Uterus (tissue), 4 donors: ENCODE data around the gene IFT57. TPM values are rescaled to one million over a fixed set of nuclear protein-coding genes. Genes with fewer than 3 reads are reported as not detected.

ENCODE experiments used
- DNase-seq, 2 donors: peaks; one replicate each; pipeline ENCODE4 v3.0.0-alpha.2; 2019 to 2020
- H3K27ac ChIP-seq, 2 donors: fragments of 200-600 bp; sonication (generic); 1 replicate in 1 of 2; 2 replicates in 1 of 2; pipeline ENCODE4 v1.5.1; 2016 to 2018
- H3K27me3 ChIP-seq, 2 donors: fragments of 200-600 bp; sonication (generic); one replicate each; pipeline ENCODE4 v1.5.1; 2018 to 2019; ENCODE audit warnings: control low read depth in 1 of 2
- H3K36me3 ChIP-seq, 2 donors: fragments of 200-600 bp; sonication (generic); one replicate each; pipeline ENCODE4 v1.5.1; 2019; ENCODE audit warnings: control low read depth in 1 of 2
- H3K4me1 ChIP-seq, 2 donors: fragments of 200-600 bp; sonication (generic); one replicate each; pipeline ENCODE4 v1.5.1; 2018 to 2019; ENCODE audit warnings: control low read depth in 1 of 2
- H3K4me3 ChIP-seq, 2 donors: fragments of 200-600 bp; sonication (generic); 1 replicate in 1 of 2; 2 replicates in 1 of 2; pipeline ENCODE4 v1.5.1; 2018 to 2019; ENCODE audit warnings: mild to moderate bottlenecking in 1 of 2
- H3K9me3 ChIP-seq, 2 donors: fragments of 200-600 bp; sonication (generic); one replicate each; pipeline ENCODE4 v1.5.1; 2019; ENCODE audit warnings: control low read depth in 1 of 2
- POLR2A ChIP-seq, 2 donors: fragments of 450-650 bp; IDR thresholded peaks; one replicate each; pipeline ENCODE4 v1.6.1; 2016; ENCODE audit warnings: antibody characterized with exemption in 2 of 2, mild to moderate bottlenecking in 1 of 2, moderate library complexity in 1 of 2
- intact Hi-C: fragments of 100-400 bp; cut with DNase I; formaldehyde crosslinking; loops from one replicate; pipeline ENCODE4 v1.15.1; 2023; ENCODE audit warnings: low total_unique reads
- total RNA-seq, 4 donors: library from RNA; depleted of rRNA in 3 of 4; stranded (reverse); fragments of >200 nt in 3 of 4; gene quantifications; one replicate each; pipeline versions ENCODE4 v1.1.0 to v1.2.4, GENCODE V29; 2014 to 2023
- TF ChIP-seq, protein P1 (sequence below), 4 experiments: fragments of 200-600 bp in 2 of 4; fragments of 450-650 bp in 2 of 4; sonication (generic) in 2 of 4; IDR thresholded peaks; one replicate each; pipeline ENCODE4 v1.5.1; 2016 to 2019; ENCODE audit warnings: antibody characterized with exemption in 4 of 4, mild to moderate bottlenecking in 2 of 4, moderate library complexity in 1 of 4
- donor health status: DM: yes; HTN: yes; CAD: no.

The IFT57 gene
- total RNA-seq, 4 donors from 2014 or later, result 40.0 to 60.9 (median 55.3) TPM

DNA sequence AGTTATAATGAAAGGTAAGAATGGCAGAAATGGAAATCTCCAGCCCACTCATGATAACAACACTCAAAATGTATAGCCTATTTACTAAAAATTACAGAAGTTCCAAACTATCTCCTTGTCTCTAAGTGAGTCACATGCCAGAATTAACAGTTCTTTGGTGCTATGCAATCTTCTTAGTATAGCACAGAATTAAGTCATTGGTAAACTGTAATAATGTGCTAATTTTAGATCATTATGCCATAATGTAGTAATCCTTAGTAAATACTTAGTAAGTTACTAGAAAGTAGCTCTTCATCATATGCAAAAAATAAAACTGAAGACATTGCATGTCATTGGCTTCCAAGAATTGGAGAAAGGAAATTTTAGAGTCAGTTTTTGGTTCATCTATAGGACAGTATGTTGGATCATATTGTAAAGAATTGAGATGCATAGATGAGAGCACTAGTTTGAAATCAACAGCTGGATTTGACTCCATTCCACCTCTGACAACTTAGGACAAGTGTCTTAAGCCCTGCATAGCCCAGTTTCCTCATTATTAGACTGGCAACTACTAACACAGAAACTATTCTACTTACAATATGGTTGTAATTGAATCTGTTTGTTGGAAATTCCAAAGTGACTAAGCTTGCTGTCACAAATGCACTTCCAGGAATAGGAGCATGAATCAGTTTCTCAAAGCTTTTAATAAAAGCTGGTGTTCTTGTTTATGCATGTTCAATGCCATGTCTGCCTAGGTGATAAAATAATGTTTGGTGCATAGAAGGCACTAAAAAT is 91.3 kb downstream of the IFT57 start:
- H3K9me3 ChIP-seq, result no peaks in the 10 kb centered on the region
- TF ChIP-seq POLR2A (IDR thresholded peaks at IDR 0.05), result no peak
- TF ChIP-seq, protein P1, sequence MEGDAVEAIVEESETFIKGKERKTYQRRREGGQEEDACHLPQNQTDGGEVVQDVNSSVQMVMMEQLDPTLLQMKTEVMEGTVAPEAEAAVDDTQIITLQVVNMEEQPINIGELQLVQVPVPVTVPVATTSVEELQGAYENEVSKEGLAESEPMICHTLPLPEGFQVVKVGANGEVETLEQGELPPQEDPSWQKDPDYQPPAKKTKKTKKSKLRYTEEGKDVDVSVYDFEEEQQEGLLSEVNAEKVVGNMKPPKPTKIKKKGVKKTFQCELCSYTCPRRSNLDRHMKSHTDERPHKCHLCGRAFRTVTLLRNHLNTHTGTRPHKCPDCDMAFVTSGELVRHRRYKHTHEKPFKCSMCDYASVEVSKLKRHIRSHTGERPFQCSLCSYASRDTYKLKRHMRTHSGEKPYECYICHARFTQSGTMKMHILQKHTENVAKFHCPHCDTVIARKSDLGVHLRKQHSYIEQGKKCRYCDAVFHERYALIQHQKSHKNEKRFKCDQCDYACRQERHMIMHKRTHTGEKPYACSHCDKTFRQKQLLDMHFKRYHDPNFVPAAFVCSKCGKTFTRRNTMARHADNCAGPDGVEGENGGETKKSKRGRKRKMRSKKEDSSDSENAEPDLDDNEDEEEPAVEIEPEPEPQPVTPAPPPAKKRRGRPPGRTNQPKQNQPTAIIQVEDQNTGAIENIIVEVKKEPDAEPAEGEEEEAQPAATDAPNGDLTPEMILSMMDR (IDR thresholded peaks at IDR 0.05), result no peak
- H3K27me3 ChIP-seq, result no peaks in the 10 kb centered on the region
- no peak overlapping the region for H3K27ac ChIP-seq
- intact Hi-C loops, result no loop called here
- H3K4me1 ChIP-seq, result no peaks in the 10 kb centered on the region
- H3K4me3 ChIP-seq, result no peak overlapping the region
- H3K36me3 ChIP-seq, result no peaks in the 10 kb centered on the region
- DNase-seq, result no peak

- Histone ChIP-seq H3K4me1 (no peaks in the 10 kb centered on the region), H3K27me3 (no peaks in the 10 kb centered on the region), H3K27ac (no peak overlapping the region), H3K36me3 (no peaks in the 10 kb centered on the region), H3K9me3 (no peaks in the 10 kb centered on the region), H3K4me3 (no peak overlapping the region)
- no peak for DNase-seq
- intact Hi-C loops, result no loop called here
- TF ChIP-seq POLR2A (IDR thresholded peaks at IDR 0.05), result no peak
- TF ChIP-seq, protein P1 (IDR thresholded peaks at IDR 0.05), result no peak
Observed at GRCh38 chr3:108130236-108130635, 92.0 kb downstream of the IFT57 start.

DNA sequence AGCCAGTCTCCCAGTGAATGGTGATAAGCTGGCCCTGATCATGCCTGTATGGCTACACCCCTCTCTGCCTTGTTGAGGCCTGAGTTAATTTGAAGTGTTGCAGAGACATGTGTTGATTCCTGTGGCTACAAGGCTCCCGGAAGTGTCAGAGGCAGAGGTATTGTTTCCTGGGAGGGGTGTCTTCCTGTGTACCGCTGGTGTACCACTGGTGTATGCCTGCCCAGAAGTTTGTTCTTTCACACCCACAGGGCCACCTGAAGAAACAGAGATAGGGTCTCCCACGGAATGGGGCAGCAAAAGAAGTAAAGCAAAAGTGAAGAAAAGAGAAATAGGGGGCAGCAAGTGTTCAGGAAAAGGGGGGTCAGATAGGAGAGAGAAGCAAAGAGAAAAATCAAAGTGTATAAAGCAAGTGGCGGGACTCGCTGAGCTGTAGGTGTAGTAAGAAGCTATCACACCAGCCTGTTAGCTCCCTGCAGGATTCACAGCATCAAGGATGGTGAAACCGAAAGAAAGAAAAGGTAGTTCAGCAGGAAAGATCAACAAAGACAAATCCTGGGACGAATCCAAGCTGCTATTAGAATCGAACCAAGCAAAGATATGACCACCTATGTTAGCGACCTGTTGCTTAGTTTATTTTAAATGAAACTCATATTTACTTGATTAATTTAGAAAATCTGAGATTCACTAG is 94.8 kb downstream of the IFT57 start:
- H3K4me1 ChIP-seq, result no peaks in the 10 kb centered on the region
- TF ChIP-seq, protein P1 (IDR thresholded peaks at IDR 0.05), result no peak
- TF ChIP-seq POLR2A (IDR thresholded peaks at IDR 0.05), result no peak
- H3K27me3 ChIP-seq, result no peaks in the 10 kb centered on the region
- no peaks in the 10 kb centered on the region for H3K9me3 ChIP-seq
- H3K36me3 ChIP-seq, result no peaks in the 10 kb centered on the region
- no peak for DNase-seq
- intact Hi-C loops, result no loop called here
- H3K27ac ChIP-seq, result no peak overlapping the region
- H3K4me3 ChIP-seq, result no peak overlapping the region

DNA sequence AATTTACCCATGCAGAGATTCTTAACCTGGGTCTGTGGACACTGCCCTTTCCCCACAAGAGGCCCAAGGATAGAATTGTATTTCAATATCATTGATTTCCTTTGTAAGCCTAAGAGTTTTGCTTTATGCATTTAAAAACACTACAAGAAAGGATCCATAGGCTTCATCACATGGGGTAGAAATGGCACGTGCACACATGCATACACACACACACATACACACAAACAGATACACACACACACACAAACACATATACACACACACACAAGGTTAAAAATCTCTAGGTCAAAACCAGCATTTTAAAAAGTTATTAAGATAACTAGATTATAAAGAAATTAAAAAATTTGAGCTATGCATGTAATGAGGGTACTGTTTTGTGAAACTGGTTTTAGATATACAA is 95.9 kb downstream of the IFT57 start:
- no peaks in the 10 kb centered on the region for H3K27me3 ChIP-seq
- intact Hi-C loops, result no loop called here
- no peak for DNase-seq
- H3K36me3 ChIP-seq, result no peaks in the 10 kb centered on the region
- no peaks in the 10 kb centered on the region for H3K9me3 ChIP-seq
- TF ChIP-seq, protein P1 (IDR thresholded peaks at IDR 0.05), result no peak
- TF ChIP-seq POLR2A (IDR thresholded peaks at IDR 0.05), result no peak
- H3K4me1 ChIP-seq, result no peaks in the 10 kb centered on the region
- no peak overlapping the region for H3K27ac ChIP-seq
- H3K4me3 ChIP-seq, result no peak overlapping the region

DNA sequence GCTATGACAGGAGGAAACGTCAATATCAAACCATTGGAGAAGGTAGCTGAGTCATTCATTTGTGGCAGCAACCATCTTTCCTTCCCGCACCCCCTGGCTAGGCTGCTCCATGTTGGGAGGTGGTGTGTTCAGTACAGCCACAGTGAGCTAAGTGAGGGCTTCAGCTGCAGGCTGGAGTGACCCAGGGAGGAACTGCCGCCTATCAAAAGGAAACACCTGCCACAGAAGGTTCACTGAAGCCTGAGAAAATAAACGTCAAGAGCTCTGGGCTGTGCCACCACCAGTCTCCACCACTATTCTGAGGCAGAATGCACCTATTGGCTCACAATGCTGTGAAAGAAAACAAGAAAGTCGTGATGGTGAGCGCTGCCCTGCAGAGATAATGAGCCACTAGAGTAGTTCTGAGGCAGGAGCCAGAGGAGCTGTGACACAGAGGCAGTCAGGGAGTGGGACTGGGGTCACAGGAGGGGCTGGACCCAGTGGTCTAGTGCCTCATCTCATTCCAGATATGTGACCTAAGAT is 96.6 kb downstream of the IFT57 start:
- DNase-seq, result no peak
- Histone ChIP-seq H3K36me3 (no peaks in the 10 kb centered on the region), H3K27me3 (no peaks in the 10 kb centered on the region), H3K27ac (no peak overlapping the region), H3K9me3 (no peaks in the 10 kb centered on the region), H3K4me1 (no peaks in the 10 kb centered on the region), H3K4me3 (no peak overlapping the region)
- TF ChIP-seq POLR2A (IDR thresholded peaks at IDR 0.05), result no peak
- TF ChIP-seq, protein P1 (IDR thresholded peaks at IDR 0.05), result no peak
- intact Hi-C loops, result no loop called here
